SKM-1 (cell line): ENCODE data around the gene ECHS1.

Experiments
- DNase-seq: peaks from one replicate; lab custom pipeline; 2025; ENCODE audit not compliant: unreplicated experiment; lab: John Stamatoyannopoulos, UW

Gene ECHS1

DNA sequence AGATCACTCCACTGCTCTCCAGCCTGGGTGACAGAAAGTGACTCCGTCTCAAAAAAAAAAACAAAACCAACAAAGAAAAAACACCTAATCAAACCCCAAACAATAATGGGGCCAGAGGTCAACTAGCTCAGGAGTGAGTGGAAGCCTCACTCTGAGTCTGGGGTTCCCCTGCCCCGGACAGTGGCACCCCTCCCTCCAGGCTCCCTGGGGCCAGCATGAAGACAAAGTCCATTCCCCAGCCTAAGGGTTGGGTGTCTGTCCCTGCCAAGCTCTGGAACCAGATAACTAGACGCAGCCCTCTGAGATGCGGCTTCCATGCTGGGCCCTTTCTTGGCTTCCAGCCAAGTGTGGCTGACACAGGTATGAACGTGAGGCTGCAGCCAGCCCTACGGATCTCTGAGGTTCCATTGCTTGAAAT is 13.6 kb downstream of the ECHS1 start:
- DNase-seq = no peak

DNA sequence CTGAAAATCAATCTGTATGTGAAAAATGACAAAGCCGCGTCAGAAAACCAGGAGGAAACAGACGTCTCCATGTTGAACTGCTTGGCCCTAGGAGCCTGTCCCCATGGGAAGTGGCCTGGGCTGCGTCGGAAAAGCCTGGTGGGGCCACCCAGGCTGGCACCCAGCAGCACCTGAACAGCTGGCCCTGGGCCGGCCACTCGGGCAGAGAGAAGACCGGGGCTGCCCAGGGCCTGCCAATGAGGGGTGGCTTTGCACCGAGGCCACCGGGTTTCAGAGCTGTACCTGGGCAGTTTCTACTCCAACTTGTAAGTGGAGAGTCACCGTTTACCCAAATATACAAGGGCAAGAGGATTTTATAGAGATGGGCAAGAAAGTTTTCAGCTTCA is 14.2 kb downstream of the ECHS1 start:
- DNase-seq = no peak

DNA sequence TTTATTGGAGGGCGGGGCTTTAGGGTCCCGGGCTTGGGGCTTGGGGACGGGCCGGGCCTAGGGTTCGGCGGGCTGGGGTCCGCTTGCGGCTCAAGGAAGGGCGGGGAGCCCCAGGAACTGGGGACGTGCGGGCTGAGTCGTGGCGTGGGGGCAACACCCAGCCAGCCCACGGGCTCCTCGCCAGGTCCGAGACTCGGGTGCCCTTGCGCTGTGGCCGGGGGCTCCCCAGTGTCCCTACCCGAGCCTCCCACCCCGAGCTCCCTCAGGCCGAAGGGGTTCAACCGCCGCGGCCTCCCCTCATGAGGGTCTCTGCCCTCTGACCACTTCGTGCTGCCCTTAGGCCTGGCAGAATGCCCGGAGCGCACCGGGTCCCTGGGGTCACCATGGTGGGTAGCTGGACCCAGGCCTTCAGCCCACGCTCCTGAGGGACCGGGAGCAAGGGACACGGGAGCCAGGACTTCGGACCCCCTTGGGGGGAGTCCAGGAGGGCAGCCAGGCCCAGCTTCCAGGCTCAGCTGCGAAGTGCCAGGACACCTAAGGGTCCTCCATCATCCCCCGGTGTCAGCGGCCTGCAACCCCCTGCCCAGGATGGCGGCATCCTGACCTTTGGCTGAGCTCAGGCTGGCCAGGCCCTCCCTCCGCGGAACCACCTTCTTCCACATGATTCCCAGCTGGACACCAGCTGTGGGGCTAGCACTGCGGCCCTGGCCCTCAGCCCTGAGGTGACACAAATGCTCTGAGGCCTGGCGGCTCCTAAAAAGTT is 14.8 kb downstream of the ECHS1 start:
- DNase-seq = no peak

GRCh38 chr10:133357285-133358161 is 15.6 kb downstream of the ECHS1 start, which contains the start of gene FUOM:
Gene FUOM (minus strand): TSS chr10:133358019. CDS start chr10:133358007, 12 bp downstream.
- peak; percentile 66 for DNase-seq

GRCh38 chr10:133356549-133357284 is 16.4 kb downstream of the ECHS1 start:
- DNase-seq = no peak

- no peak for DNase-seq
Observed at GRCh38 chr10:133355991-133356390, 17.2 kb downstream of the ECHS1 start.

DNA sequence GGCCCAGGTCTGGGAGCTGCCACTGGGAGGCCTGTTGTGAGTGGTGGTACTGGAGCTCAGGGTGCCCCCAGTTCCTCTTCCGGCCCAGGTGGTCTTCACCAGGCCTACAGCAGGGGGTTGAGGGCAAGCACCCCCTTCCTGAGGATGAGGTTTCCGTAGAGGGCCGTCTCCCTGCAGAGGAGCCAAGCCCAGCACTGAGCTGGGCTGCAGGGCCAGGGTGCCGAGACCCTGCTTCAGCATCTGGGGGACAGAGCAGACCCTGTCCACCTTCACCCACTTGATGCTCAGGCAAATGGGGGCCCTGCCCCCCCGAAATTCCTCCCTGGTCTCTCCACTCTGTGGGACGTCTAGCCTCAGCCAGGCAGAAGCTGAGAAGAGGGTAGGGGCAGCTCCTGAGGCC is 17.9 kb downstream of the ECHS1 start:
- no peak for DNase-seq

- DNase-seq = no peak
Observed at GRCh38 chr10:133354672-133355240, 18.4 kb downstream of the ECHS1 start.

GRCh38 chr10:133353988-133354605 is 19.1 kb downstream of the ECHS1 start:
- no peak for DNase-seq

- no peak for DNase-seq
Observed at GRCh38 chr10:133353202-133353959, 19.8 kb downstream of the ECHS1 start.

DNA sequence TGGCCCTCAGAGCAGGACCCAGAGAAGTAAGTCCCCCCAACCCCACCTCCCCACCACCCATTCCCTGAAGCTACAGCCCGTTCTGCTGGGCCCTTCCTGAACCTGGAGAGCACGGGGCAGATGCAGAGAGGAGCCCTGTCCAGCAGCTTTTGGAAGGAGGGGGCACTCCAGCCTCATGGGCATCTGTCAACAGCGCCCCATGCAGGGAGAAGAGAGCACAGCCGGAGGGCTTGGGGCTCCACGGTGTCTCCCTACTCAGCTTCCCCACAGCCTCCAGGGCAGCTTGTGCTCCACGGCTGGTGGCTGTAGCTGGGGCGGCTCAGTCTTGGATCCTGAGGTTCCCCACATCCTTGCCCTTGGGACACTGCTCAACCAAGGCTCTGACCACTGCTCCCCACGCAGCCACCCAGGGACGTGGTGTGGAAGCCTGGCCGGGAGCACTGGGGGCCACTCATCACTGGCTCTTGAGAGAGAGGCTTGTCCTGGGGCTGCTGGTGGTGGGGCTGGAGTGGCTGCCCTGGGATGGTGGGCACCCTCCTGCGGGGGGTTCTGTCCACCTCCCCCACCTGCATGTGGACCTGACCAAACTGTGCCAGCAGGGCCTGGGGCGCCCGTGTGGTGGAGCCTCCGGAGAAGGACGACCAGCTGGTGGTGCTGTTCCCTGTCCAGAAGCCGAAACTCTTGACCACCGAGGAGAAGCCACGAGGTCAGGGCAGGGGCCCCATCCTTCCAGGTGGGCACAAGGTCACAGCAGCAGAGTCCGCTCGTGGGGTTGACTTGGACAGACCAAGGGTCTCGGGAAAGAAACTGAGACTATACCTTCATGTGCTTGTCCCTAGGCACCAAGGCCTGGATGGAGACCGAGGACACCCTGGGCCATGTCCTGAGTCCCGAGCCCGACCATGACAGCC is 21.5 kb downstream of the ECHS1 start:
- DNase-seq = no peak

DNA sequence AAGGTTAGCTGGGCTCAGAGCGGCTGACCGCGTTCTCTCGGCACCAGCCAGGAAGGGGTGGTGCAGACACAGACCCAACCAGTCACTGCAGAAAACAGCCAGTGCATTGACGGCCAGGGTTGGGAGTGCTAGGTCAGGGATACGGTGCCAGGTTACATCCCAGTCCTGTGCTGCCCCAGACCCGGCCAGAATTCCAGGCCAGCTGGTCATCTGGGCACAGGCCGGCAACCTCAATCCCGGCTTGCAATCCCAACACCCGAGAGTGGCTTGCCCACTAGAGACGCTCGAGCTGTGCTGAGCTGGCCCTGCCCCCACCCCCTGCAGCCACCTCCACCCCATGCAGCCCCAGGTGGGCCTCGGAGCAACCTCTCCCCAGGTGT is 22.2 kb downstream of the ECHS1 start:
- no peak for DNase-seq

- no peak for DNase-seq
Observed at GRCh38 chr10:133350283-133350949, 22.7 kb downstream of the ECHS1 start.

DNA sequence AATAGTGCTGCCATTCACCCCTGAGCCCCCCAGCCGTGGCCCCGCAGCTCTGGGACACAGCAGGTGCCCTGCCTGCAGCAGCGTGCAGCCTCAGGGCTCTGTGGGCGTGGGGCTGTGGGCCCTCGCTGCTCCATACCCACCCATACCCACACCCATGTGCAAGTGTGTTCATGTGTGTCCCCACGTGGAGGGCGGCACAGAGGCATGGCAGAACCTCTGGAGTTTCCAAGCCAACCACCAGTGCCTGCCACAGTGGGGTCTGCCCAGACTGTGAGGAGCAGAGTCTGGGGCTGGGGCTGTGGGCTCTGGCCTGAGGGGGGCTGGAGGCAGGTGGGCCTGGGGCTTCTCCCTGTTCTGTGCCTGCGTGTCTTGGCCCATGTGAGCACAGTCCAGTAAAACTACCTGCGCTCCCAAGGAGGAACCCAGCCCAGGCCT is 23.6 kb downstream of the ECHS1 start:
- no peak for DNase-seq

DNA sequence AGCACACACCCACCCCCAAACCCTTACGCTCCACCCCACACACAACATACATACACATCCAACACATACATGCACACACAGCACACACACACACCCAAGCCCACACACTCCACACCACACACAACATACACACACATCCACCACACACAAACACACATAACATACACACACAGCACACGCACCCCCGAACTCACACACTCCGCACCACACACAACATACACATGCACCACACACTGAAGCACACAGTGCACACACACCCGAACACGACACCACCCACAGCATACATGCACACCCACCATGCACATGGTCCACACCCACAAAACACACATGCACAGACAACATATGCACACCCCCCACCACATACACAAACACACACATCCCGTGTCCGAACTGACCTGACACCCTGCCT is 24.0 kb downstream of the ECHS1 start:
- DNase-seq = no peak

- no peak for DNase-seq
Observed at GRCh38 chr10:133347710-133348517, 25.2 kb downstream of the ECHS1 start.

DNA sequence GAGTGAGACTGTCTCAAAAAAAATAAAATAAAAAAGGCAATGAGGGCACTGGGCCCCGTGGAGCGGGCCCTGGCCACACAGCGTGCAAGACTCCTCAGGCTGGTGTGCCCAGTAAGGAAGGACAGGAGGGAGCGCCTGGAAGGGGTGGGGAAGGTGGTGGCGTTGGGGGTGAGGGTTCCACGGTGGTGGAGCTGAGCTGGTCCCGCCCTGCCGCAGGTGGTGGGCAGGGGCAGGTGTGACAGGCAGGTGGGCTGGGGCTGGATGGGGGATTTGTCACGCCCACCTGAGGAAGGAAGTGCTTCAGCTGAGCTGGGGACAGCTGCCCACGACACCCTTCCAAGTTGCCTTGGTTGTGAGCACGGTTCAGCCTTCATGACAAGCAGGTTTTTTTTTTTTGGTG is 26.7 kb downstream of the ECHS1 start:
- DNase-seq = no peak

GRCh38 chr10:133344236-133344635 is 28.9 kb downstream of the ECHS1 start:
- no peak for DNase-seq
